Liver (tissue), 9 donors: Measurements from ENCODE around the gene ARL13B. TPM values are rescaled to one million over a fixed set of nuclear protein-coding genes. Genes with fewer than 3 reads are reported as not detected.
A peak's percentile ranks its signal among the peaks of the same experiment; 100 is the strongest.

Source experiments
- DNase-seq: peaks from one replicate; pipeline ENCODE4 v3.0.0-alpha.2; 2017; ENCODE audit warnings: low spot score
- H3K27ac ChIP-seq, 2 donors: one replicate each; pipeline ENCODE4 v1.7.0; 2013; ENCODE audit warnings: inconsistent platforms in 2 of 2, low read length in 2 of 2, control low read depth in 1 of 2, low read depth in 1 of 2, mild to moderate bottlenecking in 1 of 2
- H3K27me3 ChIP-seq, 4 donors: one replicate each; pipeline versions ENCODE4 v1.6.1 to v1.7.0; 2013; ENCODE audit warnings: low read length in 3 of 4, inconsistent platforms in 1 of 4, mild to moderate bottlenecking in 1 of 4, moderate library complexity in 1 of 4; ENCODE audit not compliant: control insufficient read depth in 4 of 4, insufficient read depth in 4 of 4
- H3K36me3 ChIP-seq, 4 donors: one replicate each; pipeline versions ENCODE4 v1.6.1 to v1.7.0; 2013; ENCODE audit warnings: low read length in 3 of 4, mild to moderate bottlenecking in 3 of 4, low read depth in 1 of 4, moderate library complexity in 1 of 4; ENCODE audit not compliant: control insufficient read depth in 4 of 4, insufficient read depth in 3 of 4
- H3K4me1 ChIP-seq, 4 donors: one replicate each; pipeline versions ENCODE4 v1.6.1 to v1.7.0; 2013; ENCODE audit warnings: low read length in 3 of 4, mild to moderate bottlenecking in 3 of 4, moderate library complexity in 1 of 4; ENCODE audit not compliant: control insufficient read depth in 4 of 4, insufficient read depth in 4 of 4
- H3K4me3 ChIP-seq, 3 donors: one replicate each; pipeline versions ENCODE4 v1.6.1 to v1.7.0; 2013; ENCODE audit warnings: low read length in 3 of 3, control low read depth in 1 of 3, low read depth in 1 of 3, mild to moderate bottlenecking in 1 of 3
- H3K9ac ChIP-seq, 2 donors: one replicate each; pipeline ENCODE4 v1.7.0; 2013; ENCODE audit warnings: low read length in 2 of 2, mild to moderate bottlenecking in 2 of 2, moderate library complexity in 2 of 2, control low read depth in 1 of 2, low read depth in 1 of 2
- H3K9me3 ChIP-seq, 4 donors: one replicate each; pipeline versions ENCODE4 v1.6.1 to v1.7.0; 2013; ENCODE audit warnings: low read length in 3 of 4; ENCODE audit not compliant: control insufficient read depth in 4 of 4
- ATF3 ChIP-seq: IDR thresholded peaks from 2 replicates; pipeline ENCODE4 v1.6.1; 2016; ENCODE audit warnings: antibody characterized with exemption
- CTCF ChIP-seq: fragments of 150-350 bp; IDR thresholded peaks from 2 replicates; pipeline ENCODE4 v1.5.1; 2017; ENCODE audit warnings: improper control_type of control experiment, low read depth, low read length; ENCODE audit not compliant: missing input control
- EGR1 ChIP-seq, 2 donors: IDR thresholded peaks; 2 replicates each; pipeline ENCODE4 v1.6.1; 2016 to 2018; ENCODE audit warnings: antibody characterized with exemption in 2 of 2, low read depth in 2 of 2
- FOXA1 ChIP-seq: IDR thresholded peaks from 2 replicates; pipeline ENCODE4 v1.6.1; 2016; ENCODE audit warnings: antibody characterized with exemption
- FOXA2 ChIP-seq: IDR thresholded peaks from 2 replicates; pipeline ENCODE4 v1.6.1; 2016; ENCODE audit warnings: antibody characterized with exemption
- GABPA ChIP-seq, 2 donors: IDR thresholded peaks in 1 of 2; conservative IDR thresholded peaks in 1 of 2; 2 replicates each; pipeline ENCODE4 v1.6.1; 2016; ENCODE audit warnings: antibody characterized with exemption in 2 of 2, mild to moderate bottlenecking in 1 of 2, moderate library complexity in 1 of 2
- HNF4A ChIP-seq, 2 donors: conservative IDR thresholded peaks; 2 replicates each; pipeline ENCODE4 v1.6.1; 2016; ENCODE audit warnings: antibody characterized with exemption in 2 of 2, mild to moderate bottlenecking in 2 of 2
- HNF4G ChIP-seq: IDR thresholded peaks from 2 replicates; pipeline ENCODE4 v1.6.1; 2016; ENCODE audit warnings: antibody characterized with exemption
- JUND ChIP-seq, 2 donors: IDR thresholded peaks; 2 replicates each; pipeline ENCODE4 v1.6.1; 2016; ENCODE audit warnings: antibody characterized with exemption in 2 of 2
- NR2F2 ChIP-seq: IDR thresholded peaks from 2 replicates; pipeline ENCODE4 v1.6.1; 2016; ENCODE audit warnings: antibody characterized with exemption
- RAD21 ChIP-seq, 2 donors: IDR thresholded peaks; 2 replicates each; pipeline ENCODE4 v1.6.1; 2016; ENCODE audit warnings: antibody characterized with exemption in 2 of 2, mild to moderate bottlenecking in 2 of 2
- REST ChIP-seq: IDR thresholded peaks from 2 replicates; pipeline ENCODE4 v1.6.1; 2016; ENCODE audit warnings: antibody characterized with exemption, mild to moderate bottlenecking
- SP1 ChIP-seq: IDR thresholded peaks from 2 replicates; pipeline ENCODE4 v1.6.1; 2018; ENCODE audit warnings: antibody characterized with exemption, mild to moderate bottlenecking
- TAF1 ChIP-seq: conservative IDR thresholded peaks from 2 replicates; pipeline ENCODE4 v1.6.1; 2016; ENCODE audit warnings: antibody characterized with exemption, mild to moderate bottlenecking
- ZBTB33 ChIP-seq: IDR thresholded peaks from 2 replicates; pipeline ENCODE4 v1.6.1; 2016; ENCODE audit warnings: antibody characterized with exemption
- WGBS: extraction: QIAGEN DNeasy Blood & Tissue Kit; methylation state at CpG from one replicate; pipeline ENCODE4 v1.1.7; 2013; 5-methylcytosine and 5-hydroxymethylcytosine counted together
- polyA plus RNA-seq, 2 donors: library from polyadenylated mRNA; stranded (reverse) in 1 of 2; unstranded in 1 of 2; fragments of 200-250 nt in 1 of 2; fragments of >200 nt in 1 of 2; fragmentation: Nextera tagmentation in 1 of 2; extraction: Ambion mirVana in 1 of 2; gene quantifications; one replicate each; pipeline versions ENCODE4 v1.2.1 to v1.2.3, GENCODE V29; 2013 to 2015
- total RNA-seq, 2 donors: library from RNA; depleted of rRNA; stranded (reverse); fragments of >200 nt; gene quantifications; one replicate each; pipeline ENCODE4 v1.2.3, GENCODE V29; 2014
- donor health status: healthy.
- donor health status: healthy.
- donor health status: healthy.
- donor health status: healthy.
- donor health status: healthy.

ARL13B gene
- total and polyA plus RNA-seq, 4 donors = 3.0 to 5.8 (median 3.5) TPM

GRCh38 chr3:94082391-94082937 lies 102.5 kb downstream of the ARL13B start:
- TF ChIP-seq HNF4G (no peak), FOXA2 (no peak), TAF1 (no peak), GABPA (IDR thresholded peaks at IDR 0.05 in 1 of 2, conservative IDR thresholded peaks at IDR 0.05 in 1 of 2) (no peak), CTCF (no peak)
- 95% methylated on average over 8 of the region's 8 CpGs for whole genome bisulfite sequencing

GRCh38 chr3:94083261-94083660 lies 103.3 kb downstream of the ARL13B start:
- H3K27me3 ChIP-seq = no peaks in the 10 kb centered on the region
- DNase-seq = no peak
- peaks cover 0 to 6% (median 2%) of the 10 kb centered on the region in 4 donors for H3K36me3 ChIP-seq
- H3K4me1 ChIP-seq = no peaks in the 10 kb centered on the region
- peak; percentile 24 for TF ChIP-seq HNF4G
- no peak for TF ChIP-seq JUND (IDR thresholded peaks at IDR 0.05)
- no peak for TF ChIP-seq TAF1
- TF ChIP-seq HNF4A (conservative IDR thresholded peaks at IDR 0.05) = peak; percentile 14 to 71
- peak; percentile 60 for TF ChIP-seq SP1
- 69% methylated on average over 4 of the region's 4 CpGs for WGBS
- no peak overlapping the region for H3K4me3 ChIP-seq
- H3K9me3 ChIP-seq = no peaks in the 10 kb centered on the region
- no peak overlapping the region for H3K27ac ChIP-seq
- no peak overlapping the region for H3K9ac ChIP-seq

More at GRCh38 chr3:94082391-94082937, 102.5 kb downstream of the ARL13B start:
- no peaks in the 10 kb centered on the region for H3K4me1 ChIP-seq
- no peaks in the 10 kb centered on the region for H3K27me3 ChIP-seq
- H3K36me3 ChIP-seq = peaks cover 0 to 6% (median 2%) of the 10 kb centered on the region in 4 donors
- H3K27ac ChIP-seq = no peak overlapping the region
- DNase-seq = no peak
- H3K9me3 ChIP-seq = no peaks in the 10 kb centered on the region
- no peak overlapping the region for H3K9ac ChIP-seq
- H3K4me3 ChIP-seq = no peak overlapping the region

- Histone ChIP-seq H3K9me3 (no peaks in the 10 kb centered on the region), H3K4me3 (no peak overlapping the region), H3K9ac (no peak overlapping the region), H3K4me1 (no peaks in the 10 kb centered on the region), H3K27me3 (no peaks in the 10 kb centered on the region), H3K27ac (no peak overlapping the region), H3K36me3 (peaks cover 0 to 10% (median 2%) of the 10 kb centered on the region in 4 donors)
- no peak for DNase-seq
- TF ChIP-seq RAD21 (IDR thresholded peaks at IDR 0.05) = no peak
- no peak for TF ChIP-seq EGR1 (IDR thresholded peaks at IDR 0.05; ENCODE audit: low read depth in 2 of 2)
- no peak for TF ChIP-seq GABPA (IDR thresholded peaks at IDR 0.05 in 1 of 2, conservative IDR thresholded peaks at IDR 0.05 in 1 of 2)
- TF ChIP-seq NR2F2 = no peak
- 93% methylated on average over 1 of the region's 1 CpG for WGBS
These were observed 109.2 kb downstream of the ARL13B start for GRCh38 chr3:94089126-94089525.

GRCh38 chr3:94092086-94092485 lies 112.1 kb downstream of the ARL13B start:
- no peak for DNase-seq
- no peaks in the 10 kb centered on the region for H3K4me1 ChIP-seq
- WGBS = 96% methylated on average over 1 of the region's 1 CpG
- H3K4me3 ChIP-seq = no peak overlapping the region
- no peaks in the 10 kb centered on the region for H3K9me3 ChIP-seq
- peaks cover 2 to 22% (median 12%) of the 10 kb centered on the region in 4 donors for H3K36me3 ChIP-seq
- no peaks in the 10 kb centered on the region for H3K27me3 ChIP-seq
- H3K9ac ChIP-seq = no peak overlapping the region
- H3K27ac ChIP-seq = no peak overlapping the region
- TF ChIP-seq NR2F2 = no peak
- no peak for TF ChIP-seq JUND (IDR thresholded peaks at IDR 0.05)
- TF ChIP-seq RAD21 (IDR thresholded peaks at IDR 0.05) = no peak
- TF ChIP-seq ATF3 = no peak
- no peak for TF ChIP-seq TAF1
- no peak for TF ChIP-seq GABPA (IDR thresholded peaks at IDR 0.05 in 1 of 2, conservative IDR thresholded peaks at IDR 0.05 in 1 of 2)
- no peak for TF ChIP-seq HNF4G
- no peak for TF ChIP-seq FOXA1
- no peak for TF ChIP-seq ZBTB33
- no peak for TF ChIP-seq EGR1 (IDR thresholded peaks at IDR 0.05; ENCODE audit: low read depth in 2 of 2)
- TF ChIP-seq SP1 = no peak
- no peak for TF ChIP-seq REST
